GM10266 (cell line): ENCODE measurements around the gene MAB21L4.

Source experiments
- DNase-seq: peaks from one replicate; pipeline ENCODE4 v3.0.0; 2012; ENCODE audit errors: extremely low spot score
- CTCF ChIP-seq: IDR thresholded peaks from 2 replicates; pipeline ENCODE4 v1.5.1; 2012; ENCODE audit warnings: mild to moderate bottlenecking, low read depth; ENCODE audit not compliant: control insufficient read depth, insufficient read depth; ENCODE audit errors: missing control alignments

Gene MAB21L4

DNA sequence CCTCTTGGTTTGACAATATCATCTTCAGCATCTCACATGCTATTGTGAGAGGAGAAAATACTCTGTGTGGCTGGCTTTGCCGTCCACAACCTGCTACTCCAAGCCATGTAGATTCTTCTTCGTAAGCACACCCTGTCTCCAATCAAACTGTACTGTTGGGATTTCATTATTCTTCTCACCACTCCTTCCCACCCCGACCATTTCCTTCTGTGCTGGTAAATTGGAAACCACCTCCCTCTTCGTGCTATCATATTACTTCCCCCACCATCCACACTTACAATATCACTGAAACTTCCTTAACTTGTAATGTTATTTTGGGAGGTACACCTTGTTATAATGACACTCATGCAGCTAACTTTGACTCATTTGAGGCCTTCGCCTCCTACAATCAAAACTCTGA lies 30.6 kb downstream of the MAB21L4 start:
- TF ChIP-seq CTCF, result no peak
- DNase-seq, result no peak

DNA sequence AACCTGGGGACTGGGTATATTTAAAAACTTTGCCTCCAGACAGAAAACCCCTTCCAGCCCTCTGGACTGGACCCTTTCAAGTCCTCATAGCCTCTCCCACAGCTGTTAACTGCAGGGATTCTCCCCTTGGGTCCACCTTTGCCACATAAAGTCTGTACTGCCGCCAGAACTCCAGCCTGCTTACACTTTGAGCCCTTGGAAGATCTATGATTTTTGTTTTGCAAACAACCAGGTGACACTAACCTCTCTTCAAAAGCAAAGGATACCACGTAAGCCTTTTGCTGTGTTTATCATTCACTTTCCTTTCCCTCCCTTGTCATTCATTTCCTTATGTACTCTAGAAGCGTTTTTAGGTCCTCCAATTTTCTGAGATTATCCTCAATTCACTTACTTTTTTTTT lies 31.5 kb downstream of the MAB21L4 start:
- no peak for DNase-seq
- TF ChIP-seq CTCF, result no peak

DNA sequence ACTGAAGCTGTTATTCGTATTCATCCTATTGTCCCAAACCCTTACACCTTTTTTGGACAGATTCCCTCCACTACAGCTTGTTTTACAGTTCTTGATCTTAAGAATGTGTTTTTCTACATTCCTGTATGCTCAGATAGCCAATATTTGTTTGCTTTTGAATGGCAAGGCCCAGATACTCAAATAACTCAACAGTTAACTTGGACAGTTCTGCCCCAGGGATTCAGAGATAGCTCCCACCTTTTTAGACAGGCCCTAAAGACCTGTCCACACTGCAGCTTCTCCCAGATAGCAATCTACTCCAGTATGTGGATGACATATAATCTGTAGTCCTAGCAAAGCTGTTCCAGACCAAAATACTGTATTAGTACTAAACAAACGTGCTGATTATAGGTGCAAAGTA lies 34.4 kb downstream of the MAB21L4 start:
- no peak for DNase-seq
- TF ChIP-seq CTCF, result no peak

DNA sequence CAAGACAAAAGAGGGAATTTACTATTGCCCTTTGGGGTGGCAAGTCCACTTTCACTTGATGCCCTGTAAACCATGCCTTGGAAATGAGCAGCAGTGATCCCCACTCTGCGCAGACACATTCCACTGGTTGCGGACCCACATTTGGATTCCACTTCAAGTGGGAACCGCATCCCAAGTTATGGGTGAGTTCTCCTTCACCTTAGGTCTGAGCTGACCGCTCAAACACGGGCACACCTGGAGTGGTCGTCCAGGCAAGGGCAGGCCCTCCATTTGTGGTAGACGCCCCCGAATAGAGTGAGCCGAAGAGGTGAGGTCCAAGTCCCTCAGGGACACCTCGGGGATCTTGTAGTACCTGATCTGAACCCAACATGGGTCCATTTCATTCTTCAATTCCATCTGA lies 37.1 kb downstream of the MAB21L4 start:
- no peak for DNase-seq
- TF ChIP-seq CTCF, result no peak

DNA sequence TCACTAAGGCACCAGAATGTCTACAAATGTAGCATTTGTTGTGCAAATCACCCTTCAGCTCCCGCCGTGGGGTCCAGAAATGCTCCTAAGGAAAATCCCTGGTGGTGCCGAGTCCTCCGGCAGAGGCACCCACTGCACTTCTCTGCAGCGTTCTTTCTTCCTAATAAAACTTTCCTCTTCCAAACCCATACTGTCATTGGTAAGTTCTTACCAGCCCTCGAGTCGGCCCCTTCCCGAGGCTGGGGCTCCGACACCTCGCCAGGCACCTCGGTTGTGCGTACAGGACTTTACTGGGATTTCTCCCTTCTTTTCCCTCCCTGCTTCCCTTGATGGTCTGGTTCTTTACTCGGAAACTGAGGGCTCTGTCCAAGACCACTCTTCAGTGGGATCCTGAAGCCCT lies 37.6 kb downstream of the MAB21L4 start:
- no peak for TF ChIP-seq CTCF
- DNase-seq, result no peak

DNA sequence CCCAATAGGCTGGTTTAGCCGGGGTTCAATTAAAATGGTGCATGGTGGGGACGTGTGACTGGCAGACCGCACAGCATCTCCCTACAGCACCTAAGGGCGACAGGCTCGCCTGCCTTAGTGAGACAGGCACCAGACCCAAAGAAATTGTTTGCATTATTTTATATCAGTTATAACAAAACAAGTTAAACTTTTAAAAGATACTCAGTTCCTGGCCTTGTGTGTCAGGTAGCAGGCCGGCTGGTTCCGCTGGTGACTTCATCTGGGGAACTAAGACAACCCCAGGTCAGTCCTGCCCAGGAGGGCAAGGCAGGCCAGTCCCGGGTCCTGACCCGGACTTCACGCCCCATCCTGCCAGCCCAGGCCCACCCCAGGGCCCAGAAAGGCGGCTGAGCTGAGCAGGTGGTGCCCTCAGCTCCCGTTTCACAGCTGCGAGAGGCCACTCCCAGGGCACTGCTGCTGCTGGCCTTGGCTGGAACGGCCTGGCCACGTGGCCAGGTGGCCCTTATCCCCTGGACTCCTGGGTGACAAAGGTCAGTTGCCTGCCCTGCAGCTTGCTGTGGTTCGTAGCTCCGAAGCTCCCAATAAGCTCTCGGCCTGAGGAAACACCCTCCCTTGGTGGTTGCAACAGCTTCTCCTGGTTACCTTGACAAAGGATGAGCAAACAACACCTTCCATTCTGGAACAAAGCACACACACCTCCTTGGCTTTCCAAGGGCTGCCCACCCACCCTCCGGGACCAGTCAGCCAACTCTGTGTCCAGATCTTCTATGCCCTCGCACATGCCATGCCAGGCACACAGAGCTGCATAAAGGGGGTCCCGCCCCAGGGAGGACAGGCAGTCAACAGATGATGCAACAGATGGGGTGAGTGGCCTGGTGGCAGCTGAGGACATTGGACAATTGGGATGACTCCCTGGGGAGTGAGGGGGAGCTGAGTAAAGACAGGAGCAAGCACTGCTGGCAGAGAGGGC lies 38.6 kb downstream of the MAB21L4 start:
- DNase-seq, result no peak
- TF ChIP-seq CTCF, result no peak

DNA sequence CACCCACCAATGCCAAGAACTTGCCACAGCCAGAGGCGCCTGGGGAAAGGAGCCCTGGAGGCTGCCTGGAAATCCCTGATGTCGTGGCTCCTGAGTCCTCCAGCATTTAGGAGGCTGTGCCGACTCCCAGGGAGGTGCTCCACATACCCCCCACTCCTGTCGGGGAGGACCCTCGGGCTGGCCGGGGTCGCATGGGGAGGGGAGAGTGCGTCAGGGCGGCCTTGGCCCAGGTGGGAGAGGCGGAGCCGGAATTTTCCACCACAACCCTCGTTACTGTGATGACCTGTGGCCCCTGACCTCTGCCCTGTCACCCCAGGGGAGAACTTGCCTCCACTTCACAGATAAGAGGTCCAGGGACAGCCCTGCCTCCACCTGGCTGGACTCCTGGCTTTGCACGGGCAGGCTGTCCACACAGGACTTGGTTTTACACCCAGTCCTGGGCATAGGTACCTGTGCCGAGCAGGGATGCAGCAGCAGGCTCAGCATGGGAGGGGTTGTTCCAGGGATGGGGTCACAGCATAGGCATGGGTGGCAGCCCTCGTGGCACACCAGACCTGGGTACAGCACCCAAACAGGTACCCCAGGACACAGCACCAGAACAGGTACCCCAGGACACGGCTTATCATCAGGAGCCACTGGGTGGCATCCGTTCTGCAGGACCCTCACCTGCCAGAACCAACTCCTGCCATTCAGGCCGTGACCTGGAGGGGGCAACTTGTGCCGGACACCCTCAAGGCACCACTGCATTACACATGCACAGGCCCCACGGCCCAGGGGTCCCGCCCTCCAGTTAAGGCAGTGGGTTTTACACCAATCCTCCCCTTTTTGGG lies 39.6 kb downstream of the MAB21L4 start:
- TF ChIP-seq CTCF, result no peak
- DNase-seq, result no peak
